ENCODE measurements around the gene RGP1. TPM values are rescaled to one million over a fixed set of nuclear protein-coding genes. Genes with fewer than 3 reads are reported as not detected.

Gene RGP1
- polyA plus RNA-seq, 1 experiment: 19.7 TPM

DNA sequence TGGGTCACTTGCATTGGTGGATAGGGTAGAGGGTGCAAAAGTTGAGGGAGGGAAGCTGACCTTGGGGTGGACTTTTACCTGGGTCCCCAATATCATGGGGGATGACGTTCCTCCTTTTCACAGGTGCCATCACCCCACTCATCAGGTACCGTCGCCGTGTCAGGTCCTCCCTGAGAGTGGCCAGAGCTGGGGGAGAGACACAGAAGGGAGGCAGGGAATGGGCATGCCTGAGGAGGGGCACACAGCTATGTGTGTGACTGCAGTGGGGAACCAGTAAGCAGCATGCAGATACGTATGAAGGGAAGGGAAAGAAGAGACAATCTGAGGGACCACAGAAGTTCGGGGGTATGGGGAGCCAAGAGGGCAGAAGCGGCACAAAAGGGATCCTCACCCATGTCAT lies 10.2 kb upstream of the RGP1 start:
- CTCF ChIA-PET: interaction anchor here (1.2 to 5.8 kb wide), 4 partner anchors 8 to 87 kb away, joined by 3 to 78 read pairs (median 4); partner anchors contain the start of genes GBA2 and RGP1
- TF ChIP-seq, protein P1, sequence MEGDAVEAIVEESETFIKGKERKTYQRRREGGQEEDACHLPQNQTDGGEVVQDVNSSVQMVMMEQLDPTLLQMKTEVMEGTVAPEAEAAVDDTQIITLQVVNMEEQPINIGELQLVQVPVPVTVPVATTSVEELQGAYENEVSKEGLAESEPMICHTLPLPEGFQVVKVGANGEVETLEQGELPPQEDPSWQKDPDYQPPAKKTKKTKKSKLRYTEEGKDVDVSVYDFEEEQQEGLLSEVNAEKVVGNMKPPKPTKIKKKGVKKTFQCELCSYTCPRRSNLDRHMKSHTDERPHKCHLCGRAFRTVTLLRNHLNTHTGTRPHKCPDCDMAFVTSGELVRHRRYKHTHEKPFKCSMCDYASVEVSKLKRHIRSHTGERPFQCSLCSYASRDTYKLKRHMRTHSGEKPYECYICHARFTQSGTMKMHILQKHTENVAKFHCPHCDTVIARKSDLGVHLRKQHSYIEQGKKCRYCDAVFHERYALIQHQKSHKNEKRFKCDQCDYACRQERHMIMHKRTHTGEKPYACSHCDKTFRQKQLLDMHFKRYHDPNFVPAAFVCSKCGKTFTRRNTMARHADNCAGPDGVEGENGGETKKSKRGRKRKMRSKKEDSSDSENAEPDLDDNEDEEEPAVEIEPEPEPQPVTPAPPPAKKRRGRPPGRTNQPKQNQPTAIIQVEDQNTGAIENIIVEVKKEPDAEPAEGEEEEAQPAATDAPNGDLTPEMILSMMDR (IDR thresholded peaks at IDR 0.05; ENCODE audit: insufficient read depth, low read depth, low read length): no peak

DNA sequence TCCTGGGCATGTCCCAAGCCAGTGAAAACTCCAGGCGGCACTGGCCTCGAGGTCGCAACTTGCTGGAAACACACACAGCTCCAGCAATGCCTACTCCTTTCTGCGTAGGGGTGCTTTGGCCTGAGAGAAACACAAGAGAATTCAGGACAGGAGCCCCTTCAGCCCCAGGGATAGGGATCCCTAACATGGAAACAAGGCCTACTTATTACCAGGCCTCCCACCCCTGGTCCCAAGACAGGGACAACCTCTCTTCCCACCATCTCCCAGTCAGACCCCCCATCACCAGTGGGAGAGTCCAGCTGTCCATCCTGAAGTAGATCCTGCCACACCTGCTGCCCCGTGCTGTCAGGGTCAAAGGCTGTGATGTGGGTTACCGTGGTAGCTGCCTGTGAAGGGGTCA lies 8.8 kb upstream of the RGP1 start:
- CTCF ChIA-PET: interaction anchor here (1.5 to 1.6 kb wide), 2 partner anchors 43 to 93 kb away, joined by 3 read pairs; no protein-coding TSS in a partner anchor
- DNase-seq (ENCODE audit: low read depth): no peak
- POLR2A ChIA-PET: no interaction called here
- peaks cover 52% of the 10 kb centered on the region for H3K36me3 ChIP-seq (ENCODE audit: control insufficient read depth, insufficient read depth, low read length)
- no peak overlapping the region for H3K4me3 ChIP-seq (ENCODE audit: low read depth, low read length)
- no peaks in the 10 kb centered on the region for H3K27me3 ChIP-seq (ENCODE audit: control insufficient read depth, insufficient read depth, low read length)
- TF ChIP-seq, protein P1 (IDR thresholded peaks at IDR 0.05; ENCODE audit: insufficient read depth, low read depth, low read length): no peak

More for the DNA sequence above, 10.2 kb upstream of the RGP1 start:
- Histone ChIP-seq H3K4me3 (ENCODE audit: low read depth, low read length) (no peak overlapping the region), H3K27me3 (ENCODE audit: control insufficient read depth, insufficient read depth, low read length) (no peaks in the 10 kb centered on the region), H3K36me3 (ENCODE audit: control insufficient read depth, insufficient read depth, low read length) (peaks cover 52% of the 10 kb centered on the region)
- DNase-seq (ENCODE audit: low read depth): no peak
- POLR2A ChIA-PET: no interaction called here

DNA sequence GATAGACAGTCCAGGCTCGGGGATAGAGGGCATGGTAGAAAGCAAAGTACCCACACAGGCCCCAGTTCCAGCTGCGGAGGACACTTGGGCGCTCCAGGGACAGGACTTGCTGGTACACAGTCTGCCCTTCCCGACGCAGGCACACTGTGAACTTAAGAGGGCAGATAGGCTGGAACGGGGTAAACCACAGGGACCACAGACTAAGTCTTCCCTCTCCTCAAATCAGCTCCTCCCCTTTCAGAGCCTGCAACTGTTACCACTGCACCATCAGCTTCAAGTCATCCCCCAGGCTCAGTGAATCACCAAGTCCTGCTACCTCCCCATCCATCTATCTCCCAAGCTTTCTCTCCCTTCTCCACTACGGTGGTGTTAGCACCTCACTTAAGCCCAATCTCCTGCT lies 7.3 kb upstream of the RGP1 start:
- POLR2A ChIA-PET: no interaction called here
- Histone ChIP-seq H3K36me3 (ENCODE audit: control insufficient read depth, insufficient read depth, low read length) (peaks cover 40% of the 10 kb centered on the region), H3K27me3 (ENCODE audit: control insufficient read depth, insufficient read depth, low read length) (no peaks in the 10 kb centered on the region), H3K4me3 (ENCODE audit: low read depth, low read length) (no peak overlapping the region)
- TF ChIP-seq, protein P1 (IDR thresholded peaks at IDR 0.05; ENCODE audit: insufficient read depth, low read depth, low read length): no peak
- CTCF ChIA-PET: interaction anchor here (1.6 kb wide), 1 partner anchor 45 kb away, joined by 3 read pairs; no protein-coding TSS in a partner anchor
- no peak for DNase-seq (ENCODE audit: low read depth)

DNA sequence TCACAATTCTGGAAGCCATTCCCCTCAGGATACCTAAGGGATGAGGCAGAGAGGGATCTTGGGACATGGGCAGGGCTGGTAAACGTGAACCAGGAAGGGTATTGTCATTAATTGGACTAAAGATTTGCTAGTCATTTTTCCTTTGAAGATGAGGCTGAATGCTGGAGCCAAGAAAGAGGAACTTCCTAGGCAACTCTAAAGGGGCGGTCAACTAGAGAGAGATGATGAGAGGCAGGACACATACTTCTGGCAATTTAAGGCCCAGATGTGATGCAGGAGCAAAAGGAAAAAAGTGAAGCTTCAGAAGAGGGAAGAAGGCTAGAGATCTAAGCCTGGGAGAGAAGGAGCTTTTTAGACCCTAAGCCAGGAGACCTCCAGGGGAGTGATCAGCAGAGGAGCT lies 5.6 kb upstream of the RGP1 start:
- peaks cover 28% of the 10 kb centered on the region for H3K36me3 ChIP-seq (ENCODE audit: control insufficient read depth, insufficient read depth, low read length)
- TF ChIP-seq, protein P1 (IDR thresholded peaks at IDR 0.05; ENCODE audit: insufficient read depth, low read depth, low read length): no peak
- no peak overlapping the region for H3K4me3 ChIP-seq (ENCODE audit: low read depth, low read length)
- H3K27me3 ChIP-seq (ENCODE audit: control insufficient read depth, insufficient read depth, low read length): no peaks in the 10 kb centered on the region
- CTCF ChIA-PET: interaction anchor here (0.7 to 7.2 kb wide), 2 partner anchors 7 to 12 kb away, joined by 3 to 78 read pairs; no protein-coding TSS in a partner anchor
- POLR2A ChIA-PET: no interaction called here
- no peak for DNase-seq (ENCODE audit: low read depth)

DNA sequence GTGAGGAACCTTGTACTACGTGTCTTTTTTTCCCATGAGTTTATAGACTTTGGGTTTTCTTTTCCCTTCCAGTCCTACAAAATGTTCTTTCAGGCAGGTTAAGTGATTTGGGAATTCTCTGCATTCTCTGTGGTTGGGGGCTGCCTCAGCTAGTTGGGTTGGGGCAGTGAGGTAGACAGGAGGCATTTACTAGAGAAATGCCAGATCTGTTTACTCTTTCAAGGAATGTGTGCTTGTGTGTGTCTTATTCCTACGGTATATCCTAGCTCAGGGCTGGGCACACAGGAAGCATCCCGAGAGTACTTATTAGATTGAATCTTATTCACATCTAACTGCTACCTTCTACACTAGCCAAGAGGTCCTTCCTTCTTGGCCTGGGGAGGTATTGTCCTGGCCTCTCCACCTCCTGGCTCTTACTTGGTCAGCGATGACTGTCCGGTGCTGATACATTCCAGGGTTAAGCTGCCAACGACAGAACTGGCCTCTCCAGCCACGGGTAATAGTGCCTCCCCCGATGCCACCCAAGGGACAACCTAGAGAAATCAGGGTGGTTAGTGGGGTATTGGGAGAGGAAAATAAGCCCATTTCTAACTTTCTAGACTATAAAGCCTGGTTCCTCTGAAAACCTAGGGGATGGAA lies 5.1 kb upstream of the RGP1 start:
- ChIA-PET POLR2A (no interaction called here), CTCF (interaction anchor here (0.5 to 7.2 kb wide), 5 partner anchors 7 to 608 kb away, joined by 3 to 78 read pairs (median 3); no protein-coding TSS in a partner anchor)
- Histone ChIP-seq H3K36me3 (ENCODE audit: control insufficient read depth, insufficient read depth, low read length) (peaks cover 27% of the 10 kb centered on the region), H3K4me3 (ENCODE audit: low read depth, low read length) (no peak overlapping the region), H3K27me3 (ENCODE audit: control insufficient read depth, insufficient read depth, low read length) (no peaks in the 10 kb centered on the region)
- no peak for DNase-seq (ENCODE audit: low read depth)
- TF ChIP-seq, protein P1 (IDR thresholded peaks at IDR 0.05; ENCODE audit: insufficient read depth, low read depth, low read length): no peak
